MG63 (cell line): ENCODE results near the gene NKD2. TPM values are rescaled to one million over a fixed set of nuclear protein-coding genes. Genes with fewer than 3 reads are reported as not detected.
"Not testable (repeated sequence)": the region's sequence is repeated elsewhere in the genome, so short reads cannot be mapped to it uniquely, and the experiment has no call there.

Experiments used
- DNase-seq: peaks from one replicate; pipeline ENCODE4 v3.0.0-alpha.2; 2020
- H3K27me3 ChIP-seq: fragments of 250-450 bp; sonication (Bioruptor Pico); 2 replicates; pipeline ENCODE4 v1.5.1; 2020; ENCODE audit warnings: mild to moderate bottlenecking, moderate library complexity
- H3K36me3 ChIP-seq: fragments of 250-450 bp; sonication (Bioruptor Pico); 2 replicates; pipeline ENCODE4 v1.5.1; 2020; ENCODE audit warnings: mild to moderate bottlenecking, moderate library complexity
- H3K4me3 ChIP-seq: fragments of 250-450 bp; sonication (Bioruptor Pico); 2 replicates; pipeline ENCODE4 v1.5.1; 2020; ENCODE audit warnings: mild to moderate bottlenecking, moderate library complexity
- H3K9me3 ChIP-seq: fragments of 250-450 bp; sonication (Bioruptor Pico); 2 replicates; pipeline ENCODE4 v1.5.1; 2020; ENCODE audit warnings: mild to moderate bottlenecking, moderate library complexity
- total RNA-seq: library from RNA; depleted of rRNA; stranded (reverse); fragments of >200 nt; shearing (Covaris generic); gene quantifications from 2 replicates; pipeline ENCODE4 v1.2.3, GENCODE V29; 2014; ENCODE audit warnings: low replicate concordance

NKD2 gene
- total RNA-seq, 1 experiment from 2014 or later, result 3.4 TPM

DNA sequence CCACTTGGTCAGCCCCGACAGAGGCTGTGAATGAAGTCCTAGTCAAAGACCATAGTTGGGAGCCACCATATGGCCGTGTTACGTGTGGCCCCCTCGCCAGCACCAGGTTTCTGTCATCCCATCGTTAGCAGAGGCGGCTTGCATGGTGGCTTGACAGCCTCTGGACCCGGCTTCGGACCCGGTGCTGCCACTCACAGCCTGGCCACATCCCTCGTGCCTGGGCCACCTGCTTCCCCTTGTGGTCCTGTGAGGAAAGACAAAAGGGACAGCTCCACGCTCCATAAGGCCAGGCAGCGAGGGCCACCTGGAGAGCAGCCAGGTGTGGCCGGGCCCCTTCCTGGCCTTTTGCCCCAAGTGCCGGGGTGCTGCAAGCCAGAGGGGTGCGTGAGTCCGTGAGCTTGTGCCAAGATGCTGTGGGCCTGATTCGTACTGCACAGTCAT is 6.2 kb downstream of the NKD2 start:
- Histone ChIP-seq H3K4me3 (no peak overlapping the region), H3K36me3 (peaks cover 13% of the 10 kb centered on the region), H3K9me3 (no peaks in the 10 kb centered on the region), H3K27me3 (no peaks in the 10 kb centered on the region; the same call in 1 of the 2 replicates)
- DNase-seq, result no peak

DNA sequence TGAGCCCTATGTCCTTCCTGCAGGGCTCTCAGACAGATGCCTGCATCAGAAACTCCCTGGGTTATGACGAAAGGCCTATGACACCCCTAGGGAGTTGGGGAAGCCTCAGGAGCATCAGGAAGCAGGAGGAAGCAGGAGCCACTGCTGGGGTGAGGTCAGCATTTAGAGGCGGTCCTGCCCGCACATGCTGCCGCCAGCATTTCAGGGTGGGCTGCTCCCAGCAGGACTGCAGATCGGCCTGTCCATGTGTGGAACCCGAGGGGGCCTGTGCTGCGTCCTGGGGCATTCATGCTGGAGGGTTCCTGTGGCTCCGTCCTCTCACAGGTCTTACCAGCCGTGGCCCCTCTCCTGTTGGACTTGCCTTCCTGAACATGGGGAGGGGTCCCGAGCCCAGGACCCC is 6.9 kb downstream of the NKD2 start:
- DNase-seq, result no peak

DNA sequence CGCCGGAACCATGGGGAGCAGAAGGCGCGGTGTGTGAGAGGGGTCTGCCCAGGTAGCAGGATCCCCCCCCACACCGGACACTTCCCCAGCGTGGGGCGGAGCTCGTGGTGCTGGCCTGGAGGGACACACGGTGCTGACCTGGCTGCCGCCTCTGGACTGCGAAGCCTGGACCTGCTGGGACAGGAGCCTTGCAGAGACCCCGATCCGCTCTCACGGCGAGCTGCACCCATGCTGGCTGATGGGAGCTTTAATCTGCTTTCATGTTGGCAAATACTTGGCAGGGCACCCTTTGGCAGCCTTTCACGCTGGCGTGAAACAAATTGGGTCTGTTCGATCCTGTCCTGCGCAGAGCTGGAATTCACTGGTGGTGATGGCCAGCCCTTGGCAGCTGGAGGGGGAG is 7.4 kb downstream of the NKD2 start:
- no peaks in the 10 kb centered on the region for H3K9me3 ChIP-seq
- peaks cover 13% of the 10 kb centered on the region for H3K36me3 ChIP-seq
- DNase-seq, result no peak
- no peaks in the 10 kb centered on the region for H3K27me3 ChIP-seq
- H3K4me3 ChIP-seq, result no peak overlapping the region

More for the DNA sequence above, 6.9 kb downstream of the NKD2 start:
- Histone ChIP-seq H3K9me3 (no peaks in the 10 kb centered on the region), H3K4me3 (no peak overlapping the region), H3K36me3 (peaks cover 13% of the 10 kb centered on the region), H3K27me3 (no peaks in the 10 kb centered on the region)

DNA sequence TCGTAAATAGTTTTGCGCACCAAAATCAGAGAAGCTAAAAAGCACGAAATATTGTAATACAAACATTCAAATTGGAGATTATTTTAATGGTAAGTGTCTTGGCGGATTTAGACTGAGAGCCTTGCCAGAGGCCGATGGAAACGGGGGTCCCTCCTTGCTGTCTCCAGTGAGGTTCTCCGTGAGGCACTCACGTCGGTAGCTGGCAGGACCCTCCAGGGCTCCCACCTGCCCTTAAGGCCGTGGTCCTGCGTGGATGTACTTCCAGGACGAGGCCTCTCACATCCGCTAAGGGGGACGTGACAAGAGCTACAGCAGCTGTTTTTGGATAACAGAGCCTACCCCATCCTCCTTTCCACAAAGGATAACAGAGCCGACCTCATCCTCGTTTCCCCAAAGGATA is 7.9 kb downstream of the NKD2 start:
- H3K9me3 ChIP-seq, result no peaks in the 10 kb centered on the region
- H3K27me3 ChIP-seq, result no peaks in the 10 kb centered on the region
- H3K4me3 ChIP-seq, result no peak overlapping the region
- DNase-seq, result no peak
- peaks cover 12% of the 10 kb centered on the region for H3K36me3 ChIP-seq

DNA sequence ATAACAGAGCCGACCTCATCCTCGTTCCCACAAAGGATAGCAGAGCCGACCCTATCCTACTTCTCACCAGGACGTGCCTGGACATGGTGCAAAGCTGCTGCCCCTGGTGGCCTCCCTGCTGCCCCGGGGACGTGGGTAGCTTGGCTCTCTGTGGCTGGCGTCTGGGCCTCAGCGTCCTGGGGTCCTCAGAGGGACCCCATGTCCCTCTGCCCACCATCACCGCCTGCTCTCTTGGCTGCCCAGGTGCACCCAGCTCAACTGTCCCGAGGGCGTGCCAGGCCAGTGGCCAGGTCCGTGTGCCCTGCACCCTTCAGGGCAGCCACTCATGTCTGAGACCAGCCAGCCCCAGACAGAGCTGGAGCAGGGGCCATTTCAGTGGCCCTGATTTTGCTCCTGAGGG is 8.5 kb downstream of the NKD2 start:
- Histone ChIP-seq H3K9me3 (no peaks in the 10 kb centered on the region), H3K27me3 (no peaks in the 10 kb centered on the region), H3K36me3 (peaks cover 10% of the 10 kb centered on the region), H3K4me3 (no peak overlapping the region)
- DNase-seq, result no peak

DNA sequence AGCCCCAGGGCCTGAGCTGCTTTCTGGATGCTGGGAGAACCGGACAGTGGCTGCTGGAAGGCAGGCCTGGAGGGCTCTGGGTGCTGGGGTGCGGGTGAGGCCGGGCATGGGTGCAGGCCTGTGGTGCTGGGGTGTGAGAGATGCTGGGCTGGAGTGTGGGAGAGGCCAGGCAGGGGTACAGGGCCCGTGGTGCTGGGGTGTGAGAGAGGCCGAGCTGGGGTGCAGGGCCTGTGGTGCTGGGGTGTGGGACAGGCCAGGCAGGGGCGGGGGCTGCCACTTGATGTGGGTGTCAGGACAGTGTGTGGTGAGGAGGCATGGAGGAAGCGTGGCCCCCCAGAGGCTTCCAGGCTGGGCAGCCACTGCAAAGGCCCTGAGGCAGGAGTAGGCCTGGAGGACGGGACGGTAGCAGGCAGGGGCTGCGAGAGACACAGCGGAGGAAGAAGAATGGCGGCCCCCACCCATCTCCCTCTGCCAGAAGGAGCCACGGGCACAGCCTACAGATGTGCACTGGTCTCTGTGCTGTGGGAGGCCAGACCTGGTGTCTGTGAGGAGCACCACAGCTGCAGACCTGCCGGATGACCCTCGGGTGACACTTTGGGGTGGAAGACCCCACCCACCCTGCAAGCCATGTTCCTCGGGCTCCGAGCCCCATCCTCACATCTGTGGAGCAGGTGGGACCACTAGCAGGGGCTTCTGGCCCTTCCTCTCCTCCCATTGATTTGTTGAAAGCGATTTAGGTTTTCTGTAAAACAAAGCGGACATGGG is 9.3 kb downstream of the NKD2 start:
- Histone ChIP-seq H3K27me3 (no peaks in the 10 kb centered on the region), H3K4me3 (no peak overlapping the region), H3K36me3 (peaks cover 10% of the 10 kb centered on the region), H3K9me3 (no peaks in the 10 kb centered on the region)
- no peak for DNase-seq

DNA sequence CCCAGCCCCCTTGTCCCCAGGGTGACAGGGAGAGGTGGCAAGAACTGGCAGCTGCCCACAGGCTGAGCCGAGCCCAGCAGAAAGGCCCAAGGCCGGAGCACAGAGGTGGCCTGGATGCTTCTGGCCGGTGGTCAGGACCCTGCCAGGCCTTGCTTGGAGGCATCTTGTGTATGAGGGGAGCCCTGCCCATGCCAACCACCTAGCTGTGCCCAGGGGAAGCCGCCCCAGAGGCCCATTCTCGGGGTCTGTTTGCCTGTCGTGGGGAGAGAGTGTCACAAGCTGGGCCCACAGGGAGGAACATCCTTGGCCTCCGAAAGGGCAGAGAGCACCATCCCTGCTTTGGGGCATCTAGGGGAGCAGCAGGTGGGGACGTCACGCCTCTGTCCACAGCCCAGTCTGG is 10.0 kb downstream of the NKD2 start:
- DNase-seq, result no peak
- H3K27me3 ChIP-seq, result no peaks in the 10 kb centered on the region
- H3K4me3 ChIP-seq, result no peak overlapping the region
- no peaks in the 10 kb centered on the region for H3K9me3 ChIP-seq
- peaks cover 10% of the 10 kb centered on the region for H3K36me3 ChIP-seq

DNA sequence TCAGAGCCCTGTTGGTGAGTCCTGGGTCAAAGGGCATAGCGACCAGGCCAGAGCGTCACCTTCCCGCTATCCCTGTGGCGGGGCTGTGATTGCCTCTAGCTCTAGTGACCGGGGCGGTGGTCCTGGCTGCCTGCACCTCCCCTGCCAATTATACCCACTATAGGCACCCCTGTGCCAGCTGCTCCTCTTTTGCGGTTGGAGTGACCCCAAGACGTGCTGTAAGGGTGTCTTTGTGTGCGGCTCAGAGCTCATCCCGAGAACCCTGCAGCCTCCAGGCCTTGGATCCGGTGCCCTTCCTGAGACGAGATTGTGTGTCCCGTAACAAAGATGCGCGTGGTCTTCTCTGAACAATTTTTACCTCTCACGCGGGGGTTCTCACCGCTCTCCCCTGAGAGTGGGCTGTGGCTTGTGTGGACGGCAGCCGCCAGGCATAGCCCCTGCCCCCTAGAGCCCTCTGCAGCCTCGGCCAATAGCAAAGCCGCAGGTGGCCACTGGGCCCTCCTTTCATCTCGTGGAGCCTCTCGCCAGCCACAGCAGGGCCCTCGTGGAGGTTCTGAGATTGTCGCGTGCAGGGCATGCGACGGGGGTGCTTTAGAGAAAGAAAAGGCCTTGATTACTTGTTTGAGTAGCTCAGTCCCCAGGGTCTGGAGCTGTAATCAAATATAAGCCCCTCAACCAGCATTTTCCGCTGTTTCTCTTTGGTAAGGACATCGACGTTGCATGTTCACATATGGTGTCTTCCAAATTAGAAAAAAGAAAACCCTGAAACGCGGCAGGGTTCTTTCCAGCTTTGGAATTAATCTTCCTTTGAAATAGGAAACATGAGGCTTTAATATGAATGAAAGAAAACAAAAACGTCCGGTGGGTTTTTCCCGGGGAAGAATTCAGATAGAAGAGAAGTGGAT is 10.7 kb downstream of the NKD2 start:
- Histone ChIP-seq H3K9me3 (no peaks in the 10 kb centered on the region), H3K4me3 (no peak overlapping the region), H3K27me3 (no peaks in the 10 kb centered on the region), H3K36me3 (peaks cover 10% of the 10 kb centered on the region)
- no peak for DNase-seq

DNA sequence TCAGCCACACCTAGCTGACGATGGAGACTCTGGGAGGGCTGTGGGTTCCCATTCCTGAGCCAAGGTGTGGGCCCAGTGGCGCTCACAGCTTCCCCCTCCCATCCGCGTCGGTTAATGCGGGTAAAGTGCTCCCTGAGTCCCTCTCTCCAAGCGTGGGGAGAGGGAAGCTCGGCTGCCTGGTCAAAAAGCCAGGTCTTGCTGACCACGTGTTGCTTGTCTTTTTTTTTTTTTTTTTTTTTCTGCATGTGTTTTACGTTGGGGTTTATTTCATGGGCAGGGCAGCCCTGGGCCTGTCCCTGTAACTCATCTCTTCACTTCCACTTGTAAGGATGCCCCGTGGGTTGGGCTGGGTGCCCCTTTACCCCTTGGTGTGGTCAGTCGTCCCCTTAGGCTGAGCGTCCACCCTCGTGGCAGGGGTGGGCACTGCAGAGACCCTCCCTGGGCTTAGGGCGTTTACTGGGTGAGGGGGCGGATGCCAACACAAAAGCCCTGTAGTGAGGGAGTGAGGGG is 11.9 kb downstream of the NKD2 start:
- no peak for DNase-seq
- Histone ChIP-seq H3K9me3 (no peaks in the 10 kb centered on the region), H3K27me3 (no peaks in the 10 kb centered on the region), H3K4me3 (no peak overlapping the region), H3K36me3 (peaks cover 10% of the 10 kb centered on the region)

DNA sequence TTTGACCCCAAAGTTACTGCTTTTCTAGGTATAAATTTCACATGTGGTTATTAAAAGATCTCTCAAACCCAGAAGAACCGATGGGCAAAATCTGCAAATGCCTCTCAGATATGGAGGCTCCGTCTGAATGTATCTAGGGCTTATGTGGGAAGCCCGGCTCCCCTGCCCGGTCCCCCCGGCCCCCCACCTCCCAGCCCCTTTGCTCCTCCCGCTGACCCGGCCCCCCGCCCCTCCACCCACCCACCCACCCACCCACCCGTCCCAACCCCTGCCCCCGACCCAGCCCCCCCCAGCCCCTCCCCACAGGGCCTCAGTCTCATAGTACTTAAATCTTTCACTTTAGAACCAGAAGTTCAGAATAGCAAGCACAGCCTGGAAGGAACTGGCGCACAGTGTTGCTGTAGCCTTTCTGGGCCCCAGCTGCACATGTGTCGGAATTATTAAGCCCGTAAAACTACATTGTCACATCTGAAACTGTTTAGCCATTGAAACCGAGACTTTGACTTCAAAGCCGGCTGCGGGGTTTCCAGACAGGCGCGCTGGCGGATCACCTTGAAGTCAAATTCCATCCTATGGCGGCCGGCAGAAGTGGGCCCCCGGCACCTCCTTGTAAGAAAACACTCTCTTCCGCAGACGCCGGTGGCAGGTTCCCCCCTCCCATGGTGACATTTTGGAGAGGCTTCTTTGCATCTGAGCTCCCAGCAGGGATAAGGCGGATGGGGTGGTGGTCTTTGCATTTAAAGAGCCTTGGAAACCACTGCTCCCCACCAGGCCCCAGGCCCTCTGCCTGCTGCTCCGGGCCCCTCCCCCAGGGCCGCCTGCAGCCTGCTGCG is 12.8 kb downstream of the NKD2 start:
- no peak for DNase-seq
- no peaks in the 10 kb centered on the region for H3K27me3 ChIP-seq
- H3K4me3 ChIP-seq, result no peak overlapping the region
- peaks cover 10% of the 10 kb centered on the region for H3K36me3 ChIP-seq
- H3K9me3 ChIP-seq, result no peaks in the 10 kb centered on the region

DNA sequence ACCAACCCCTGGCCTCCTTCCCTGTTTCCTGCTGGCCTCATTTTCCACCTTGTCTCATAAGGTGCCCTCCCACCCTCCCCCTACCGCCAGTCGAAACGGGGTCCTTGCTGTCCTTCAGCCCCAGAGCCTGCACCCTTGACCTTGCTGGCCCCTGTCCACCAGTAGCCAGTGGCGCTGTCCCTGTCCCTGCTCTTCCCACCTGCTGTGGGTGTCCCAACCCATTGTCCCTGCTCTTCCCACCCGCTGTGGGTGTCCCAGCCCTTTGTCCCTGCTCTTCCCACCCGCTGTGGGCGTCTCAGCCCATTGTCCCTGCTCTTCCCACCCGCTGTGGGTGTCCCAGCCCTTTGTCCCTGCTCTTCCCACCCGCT is 13.4 kb downstream of the NKD2 start:
- H3K9me3 ChIP-seq, DNase-seq, H3K27me3 ChIP-seq, H3K4me3 ChIP-seq: not testable (repeated sequence)
- H3K36me3 ChIP-seq, result peaks cover 10% of the 10 kb centered on the region

DNA sequence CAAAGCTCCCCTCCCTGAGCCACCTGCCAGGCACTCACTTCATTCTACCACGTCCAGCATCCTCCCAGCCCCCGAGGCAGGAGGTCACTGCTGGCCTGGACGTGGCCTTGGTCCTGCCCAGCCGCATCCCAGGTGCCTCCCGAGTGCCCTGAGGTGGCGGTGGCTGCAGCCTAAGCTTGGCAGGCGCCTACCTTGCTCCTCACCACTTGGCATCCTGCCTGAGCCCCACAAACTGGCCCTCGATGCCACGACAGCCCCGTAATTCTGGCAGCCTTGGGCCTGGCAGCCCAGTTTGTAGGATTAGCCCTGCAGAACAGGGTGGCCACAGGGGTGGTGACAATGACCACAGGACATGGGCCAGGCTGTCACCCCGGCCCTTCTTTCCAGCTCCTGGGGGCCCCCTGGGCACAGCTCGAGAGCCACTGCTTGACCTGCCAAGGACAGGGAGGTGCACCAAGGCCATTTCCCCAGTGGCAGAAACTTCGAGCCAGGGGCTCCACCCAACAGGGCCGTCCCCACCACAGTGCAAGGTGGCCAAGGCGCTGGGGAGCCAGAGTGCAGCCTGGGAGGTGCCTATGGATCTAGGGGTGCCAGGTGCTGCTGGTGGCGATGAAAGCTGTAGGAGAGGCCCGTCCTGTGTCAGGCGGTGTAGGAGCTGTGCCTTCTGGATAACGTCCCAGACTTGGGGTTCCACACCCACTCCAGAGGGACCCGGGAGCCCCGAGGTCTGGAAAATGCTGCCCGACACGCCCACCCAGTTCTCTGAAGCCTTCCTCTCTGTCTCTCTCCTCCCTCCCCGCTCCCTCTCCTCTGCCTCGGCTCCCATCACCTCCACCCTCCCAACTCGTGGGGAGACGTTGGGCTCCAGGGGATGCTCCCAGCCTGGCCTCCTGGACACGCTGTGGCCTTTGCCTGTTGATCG is 18.4 kb downstream of the NKD2 start:
- Histone ChIP-seq H3K36me3 (no peaks in the 10 kb centered on the region; the same call in 1 of the 2 replicates), H3K9me3 (no peaks in the 10 kb centered on the region), H3K4me3 (no peak overlapping the region), H3K27me3 (no peaks in the 10 kb centered on the region; the same call in 1 of the 2 replicates)
- DNase-seq, result no peak

DNA sequence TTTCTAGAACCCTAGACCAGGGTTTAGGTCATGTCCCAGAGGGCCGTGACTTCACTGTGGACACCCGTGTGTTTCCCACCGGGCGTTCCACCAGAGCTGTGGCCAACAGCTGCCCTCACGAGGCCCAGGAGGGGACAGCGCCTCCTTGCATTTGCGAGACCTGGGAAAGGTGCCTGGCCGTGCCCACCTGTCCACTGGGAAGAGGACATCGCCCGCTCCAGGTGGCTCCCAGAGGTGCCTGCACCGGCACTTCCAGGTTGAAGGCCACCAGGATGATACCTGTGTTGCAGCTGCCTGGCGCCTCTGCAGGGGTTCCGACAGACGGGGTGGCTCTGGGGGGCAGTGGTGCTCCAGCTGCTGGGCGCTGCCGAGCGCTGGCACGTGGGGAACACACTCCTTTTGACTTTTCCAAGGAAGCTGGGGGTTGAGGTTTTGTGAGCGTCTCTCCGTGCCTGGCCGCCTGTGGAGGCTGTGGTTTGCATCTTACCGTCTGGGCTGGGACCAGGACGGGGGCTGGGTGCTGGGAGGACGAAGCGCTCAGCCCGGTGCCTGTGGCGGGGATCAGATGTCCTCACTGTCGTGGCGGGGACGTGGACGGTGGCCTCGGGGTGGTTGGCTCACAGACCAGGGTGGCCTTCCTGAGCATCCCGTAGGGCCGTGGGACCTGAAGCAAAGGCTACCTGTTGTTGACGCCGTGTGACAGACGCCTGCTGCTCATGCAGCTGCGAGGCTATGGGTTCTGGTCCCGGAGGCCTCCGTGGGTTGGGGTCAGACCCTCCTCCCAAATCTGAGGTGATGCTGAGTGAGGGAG is 19.2 kb downstream of the NKD2 start:
- DNase-seq, result no peak

DNA sequence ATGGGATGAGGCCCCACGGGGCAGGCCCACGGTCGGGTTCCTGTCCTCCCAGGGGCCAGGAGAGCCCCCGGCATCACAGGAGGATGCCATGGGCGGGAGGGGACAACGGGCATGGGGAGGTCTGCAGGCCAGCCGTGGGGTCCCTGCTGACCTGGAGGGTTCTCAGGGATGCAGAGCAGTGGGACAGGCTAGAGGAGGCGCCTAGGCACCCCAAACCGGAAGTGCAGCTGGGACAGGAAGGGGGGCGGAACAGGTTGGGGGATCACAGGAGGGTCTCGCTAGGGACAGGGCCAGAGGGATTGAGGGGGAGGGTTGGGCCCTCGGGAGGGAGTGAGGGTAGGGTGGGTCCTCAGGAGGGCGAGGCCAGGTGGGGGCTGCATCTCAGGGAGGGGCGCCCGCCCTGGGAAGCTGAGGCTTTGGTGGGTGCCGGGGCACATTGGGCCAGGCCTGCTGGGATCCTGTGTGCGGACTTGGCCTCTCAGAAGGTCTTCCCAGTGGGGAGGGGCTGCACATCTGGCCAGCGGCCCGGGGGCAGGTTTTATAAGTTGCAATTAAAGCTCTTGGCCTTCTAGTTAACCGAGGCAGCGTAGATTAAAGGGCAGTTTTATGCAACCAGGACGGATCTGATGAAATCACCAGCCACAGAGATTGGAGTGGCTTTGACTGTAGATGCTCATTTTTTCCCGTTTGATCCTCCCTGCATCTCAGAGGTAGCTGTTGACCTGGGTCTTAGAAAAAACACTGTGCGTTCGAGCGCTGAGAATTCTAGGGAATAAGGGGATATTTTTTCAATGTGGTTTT is 20.1 kb downstream of the NKD2 start:
- Histone ChIP-seq H3K4me3 (no peak overlapping the region), H3K27me3 (no peaks in the 10 kb centered on the region; the same call in 1 of the 2 replicates), H3K9me3 (no peaks in the 10 kb centered on the region), H3K36me3 (peaks cover 4% of the 10 kb centered on the region)
- no peak for DNase-seq

More for the DNA sequence above, 19.2 kb downstream of the NKD2 start:
- H3K27me3 ChIP-seq, result no peaks in the 10 kb centered on the region; the same call in 1 of the 2 replicates
- H3K36me3 ChIP-seq, result no peaks in the 10 kb centered on the region; the same call in 1 of the 2 replicates
- H3K4me3 ChIP-seq, result no peak overlapping the region
- no peaks in the 10 kb centered on the region for H3K9me3 ChIP-seq
